Superior temporal gyrus (tissue), 1 donor: ENCODE measurements around the gene FBXO38.

ENCODE experiments used
- DNase-seq: peaks from one replicate; pipeline ENCODE4 v3.0.0-alpha.2; 2016; ENCODE audit errors: extremely low spot score

FBXO38 gene

GRCh38 chr5:148383564-148384379 lies at the start of gene FBXO38:
Gene FBXO38, plus strand, starts transcription at chr5:148383958. Its CDS starts 10,819 bp downstream, at chr5:148394777.
- DNase-seq = peak; percentile 98

- DNase-seq = no peak
Observed at GRCh38 chr5:148335259-148335658, 48.5 kb upstream of the FBXO38 start, which contains the start of gene SPINK9. Gene SPINK9, plus strand, starts transcription at chr5:148335559. Its CDS starts 55 bp downstream, at chr5:148335614.

GRCh38 chr5:148336704-148337435 lies 46.9 kb upstream of the FBXO38 start:
- no peak for DNase-seq

GRCh38 chr5:148342371-148343045 lies 41.2 kb upstream of the FBXO38 start:
- DNase-seq = no peak

- no peak for DNase-seq
Observed at GRCh38 chr5:148343046-148343407, 40.7 kb upstream of the FBXO38 start.

- no peak for DNase-seq
Observed at GRCh38 chr5:148343603-148344487, 39.9 kb upstream of the FBXO38 start.

GRCh38 chr5:148347706-148348105 lies 36.1 kb upstream of the FBXO38 start:
- no peak for DNase-seq

- DNase-seq = no peak
Observed at GRCh38 chr5:148352696-148353095, 31.1 kb upstream of the FBXO38 start.

GRCh38 chr5:148353634-148354033 lies 30.1 kb upstream of the FBXO38 start:
- DNase-seq = no peak

GRCh38 chr5:148364343-148364742 lies 19.4 kb upstream of the FBXO38 start:
- no peak for DNase-seq

GRCh38 chr5:148368299-148368698 lies 15.5 kb upstream of the FBXO38 start:
- DNase-seq = no peak

GRCh38 chr5:148372166-148372725 lies 11.5 kb upstream of the FBXO38 start:
- no peak for DNase-seq

- DNase-seq = no peak
Observed at GRCh38 chr5:148372893-148373292, 10.9 kb upstream of the FBXO38 start.

- DNase-seq = peak; percentile 69
Observed at GRCh38 chr5:148374690-148375360, 8.9 kb upstream of the FBXO38 start.

- DNase-seq = no peak
Observed at GRCh38 chr5:148376198-148376597, 7.6 kb upstream of the FBXO38 start.

- DNase-seq = no peak
Observed at GRCh38 chr5:148378670-148379069, 5.1 kb upstream of the FBXO38 start.

- DNase-seq = no peak
Observed at GRCh38 chr5:148379340-148379739, 4.4 kb upstream of the FBXO38 start.

GRCh38 chr5:148381906-148382305 lies 1.9 kb upstream of the FBXO38 start:
- no peak for DNase-seq

- no peak for DNase-seq
Observed at GRCh38 chr5:148382961-148383360, 797 bp upstream of the FBXO38 start.

GRCh38 chr5:148384380-148384737 lies 601 bp downstream of the FBXO38 start:
- no peak for DNase-seq

GRCh38 chr5:148385094-148385493 lies 1.3 kb downstream of the FBXO38 start:
- no peak for DNase-seq
